Panc1 (cell line): Measurements from ENCODE around the gene SLC16A3. TPM values are rescaled to one million over a fixed set of nuclear protein-coding genes. Genes with fewer than 3 reads are reported as not detected.
"Not testable (repeated sequence)": the region's sequence is repeated elsewhere in the genome, so short reads cannot be mapped to it uniquely, and the experiment has no call there.

Experiments used
- ATAC-seq: fragments of 200-7000 bp; cut with Tn5 transposase; 2 replicates; pipeline ENCODE4 v1.9.1; 2020; ENCODE audit warnings: mild to moderate bottlenecking, moderate library complexity
- BruUV-seq: library from RNA; stranded (reverse); fragments of 400-500 nt; replicated peaks from 2 replicates; lab custom pipeline; 2021; lab: Mats Ljungman, UMichigan
- CTCF ChIA-PET: fragments of 300-600 bp; sonication (Branson Sonifier 250); formaldehyde crosslinking; loops from one replicate; lab custom pipeline; 2022; ENCODE audit warnings: antibody characterized with exemption; lab: Charles Lee
- POLR2A ChIA-PET: fragments of 300-600 bp; sonication (Branson Sonifier 250); formaldehyde crosslinking; loops from one replicate; lab custom pipeline; 2022; ENCODE audit warnings: antibody characterized with exemption; lab: Charles Lee
- DNase-seq: peaks from one replicate; pipeline ENCODE4 v3.0.0-alpha.2; 2010; ENCODE audit warnings: low read depth, low spot score
- H3K27ac ChIP-seq: 2 replicates; pipeline ENCODE4 v1.5.1; 2011; ENCODE audit warnings: mild to moderate bottlenecking, low read length, inconsistent platforms
- H3K27me3 ChIP-seq: fragments of 200-500 bp; sonication (Bioruptor generic); 2 replicates; pipeline ENCODE4 v1.6.0; 2014; ENCODE audit warnings: low read length, inconsistent platforms; ENCODE audit not compliant: control insufficient read depth, insufficient read depth
- H3K36me3 ChIP-seq: fragments of 200-500 bp; sonication (Bioruptor generic); 2 replicates; pipeline ENCODE4 v1.5.1; 2014; ENCODE audit warnings: inconsistent platforms, mild to moderate bottlenecking, low read length, moderate library complexity; ENCODE audit not compliant: control insufficient read depth, insufficient read depth
- H3K4me1 ChIP-seq: 2 replicates; pipeline ENCODE4 v1.5.1; 2011; ENCODE audit warnings: inconsistent platforms, mild to moderate bottlenecking, low read length, moderate library complexity; ENCODE audit not compliant: control insufficient read depth, insufficient read depth
- H3K4me3 ChIP-seq, 2 experiments: 2 replicates each; pipeline ENCODE4 v1.5.1; 2011 to 2012; ENCODE audit warnings: low read depth in 2 of 2, low read length in 2 of 2, mild to moderate bottlenecking in 2 of 2, inconsistent platforms in 1 of 2, moderate library complexity in 1 of 2
- H3K9me3 ChIP-seq: fragments of 200-500 bp; sonication (Bioruptor generic); 2 replicates; pipeline ENCODE4 v1.5.1; 2014; ENCODE audit warnings: low read depth, mild to moderate bottlenecking, inconsistent platforms, low read length, moderate library complexity; ENCODE audit not compliant: control insufficient read depth, insufficient read depth
- CTCF ChIP-seq: fragments of 450-650 bp; IDR thresholded peaks from 2 replicates; pipeline ENCODE4 v1.5.1; 2017; ENCODE audit warnings: mild to moderate bottlenecking
- POLR2AphosphoS5 ChIP-seq: IDR thresholded peaks from 2 replicates; pipeline ENCODE4 v1.6.1; 2012; ENCODE audit warnings: mild to moderate bottlenecking, low read depth, low read length, moderate library complexity
- SIN3A ChIP-seq: IDR thresholded peaks from 2 replicates; pipeline ENCODE4 v1.6.1; 2012; ENCODE audit warnings: low read depth, mild to moderate bottlenecking, low read length, moderate library complexity, borderline replicate concordance; ENCODE audit not compliant: insufficient read depth
- TCF7L2 ChIP-seq: IDR thresholded peaks from 2 replicates; pipeline ENCODE4 v1.6.1; 2011; ENCODE audit warnings: mild to moderate bottlenecking, low read depth, low read length, inconsistent platforms
- in situ Hi-C: cut with HindIII; loops from 2 replicates; pipeline ENCODE4 v1.10.0; 2016; ENCODE audit warnings: low sequenced_read_pairs, low pct_unique_long_range_greater_than_20kb
- intact Hi-C: fragments of 100-400 bp; cut with micrococcal nuclease; formaldehyde crosslinking; loops from one replicate; pipeline ENCODE4 v1.10.0; 2022; ENCODE audit not compliant: unreplicated experiment
- total RNA-seq: library from RNA; stranded (reverse); gene quantifications from one replicate; pipeline ENCODE4 v1.2.1, GENCODE V29; 2021; ENCODE audit not compliant: unreplicated experiment
- TF ChIP-seq, protein P1 (sequence below), 2 experiments: IDR thresholded peaks; 2 replicates each; pipeline ENCODE4 v1.6.1; 2011 to 2012; ENCODE audit warnings: low read depth in 2 of 2, control low read depth in 1 of 2, low read length in 1 of 2, mild to moderate bottlenecking in 1 of 2, moderate library complexity in 1 of 2; ENCODE audit not compliant: insufficient read depth in 1 of 2

SLC16A3 gene
- total RNA-seq, 1 experiment from 2014 or later = 581 TPM

DNA sequence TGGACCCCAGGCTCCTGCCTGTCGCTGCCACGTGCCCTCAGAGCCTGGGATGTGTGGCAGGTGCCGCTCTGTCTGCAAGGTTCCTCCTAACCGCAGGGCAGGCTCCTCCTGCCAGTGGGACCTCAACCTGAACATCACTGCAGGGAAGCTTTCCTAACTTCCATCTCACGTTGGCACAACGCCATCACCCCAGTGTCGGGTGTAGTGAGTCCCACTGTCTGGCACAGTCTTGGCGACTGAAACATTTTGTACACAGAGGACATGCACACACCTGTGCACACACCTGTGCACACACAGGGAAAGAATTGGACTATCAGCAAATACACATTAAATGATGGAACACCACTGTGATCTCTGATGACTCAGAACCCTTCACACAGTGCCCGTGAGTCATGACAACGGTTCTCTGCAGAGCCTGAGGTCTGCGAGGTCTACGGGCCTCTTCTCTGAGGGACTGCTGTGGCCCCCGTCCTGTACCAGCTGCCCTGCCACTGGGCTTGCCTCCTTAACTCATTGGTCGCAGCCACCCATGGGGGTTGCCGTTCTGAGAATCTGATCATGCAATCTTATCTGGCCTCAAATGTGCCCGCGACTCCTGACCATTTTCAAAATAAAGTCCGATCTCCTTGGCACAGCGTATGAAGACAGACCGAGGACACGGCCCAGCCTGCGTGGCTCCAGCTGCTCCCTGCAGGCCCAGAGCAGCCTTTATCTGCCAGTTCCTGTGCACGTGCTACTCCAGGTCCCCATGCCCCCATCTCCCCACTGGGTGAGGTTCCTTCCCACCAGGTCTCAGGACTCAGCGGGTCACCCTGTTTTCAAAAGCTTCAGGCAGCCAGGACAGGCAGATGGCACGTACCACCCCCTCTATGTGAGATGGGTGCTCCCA, 23.8 kb upstream of the SLC16A3 start:
- TF ChIP-seq POLR2AphosphoS5 (peak; percentile 77), TCF7L2 (peak; percentile 52; the same call in 1 of the 2 replicates)
- TF ChIP-seq, protein P1, sequence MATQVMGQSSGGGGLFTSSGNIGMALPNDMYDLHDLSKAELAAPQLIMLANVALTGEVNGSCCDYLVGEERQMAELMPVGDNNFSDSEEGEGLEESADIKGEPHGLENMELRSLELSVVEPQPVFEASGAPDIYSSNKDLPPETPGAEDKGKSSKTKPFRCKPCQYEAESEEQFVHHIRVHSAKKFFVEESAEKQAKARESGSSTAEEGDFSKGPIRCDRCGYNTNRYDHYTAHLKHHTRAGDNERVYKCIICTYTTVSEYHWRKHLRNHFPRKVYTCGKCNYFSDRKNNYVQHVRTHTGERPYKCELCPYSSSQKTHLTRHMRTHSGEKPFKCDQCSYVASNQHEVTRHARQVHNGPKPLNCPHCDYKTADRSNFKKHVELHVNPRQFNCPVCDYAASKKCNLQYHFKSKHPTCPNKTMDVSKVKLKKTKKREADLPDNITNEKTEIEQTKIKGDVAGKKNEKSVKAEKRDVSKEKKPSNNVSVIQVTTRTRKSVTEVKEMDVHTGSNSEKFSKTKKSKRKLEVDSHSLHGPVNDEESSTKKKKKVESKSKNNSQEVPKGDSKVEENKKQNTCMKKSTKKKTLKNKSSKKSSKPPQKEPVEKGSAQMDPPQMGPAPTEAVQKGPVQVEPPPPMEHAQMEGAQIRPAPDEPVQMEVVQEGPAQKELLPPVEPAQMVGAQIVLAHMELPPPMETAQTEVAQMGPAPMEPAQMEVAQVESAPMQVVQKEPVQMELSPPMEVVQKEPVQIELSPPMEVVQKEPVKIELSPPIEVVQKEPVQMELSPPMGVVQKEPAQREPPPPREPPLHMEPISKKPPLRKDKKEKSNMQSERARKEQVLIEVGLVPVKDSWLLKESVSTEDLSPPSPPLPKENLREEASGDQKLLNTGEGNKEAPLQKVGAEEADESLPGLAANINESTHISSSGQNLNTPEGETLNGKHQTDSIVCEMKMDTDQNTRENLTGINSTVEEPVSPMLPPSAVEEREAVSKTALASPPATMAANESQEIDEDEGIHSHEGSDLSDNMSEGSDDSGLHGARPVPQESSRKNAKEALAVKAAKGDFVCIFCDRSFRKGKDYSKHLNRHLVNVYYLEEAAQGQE (IDR thresholded peaks at IDR 0.05; ENCODE audit: insufficient read depth in 1 of 2, low read depth in 2 of 2, low read length in 1 of 2) = no peak
- Histone ChIP-seq H3K27ac (peak overlapping the region; percentile 95), H3K9me3 (no peaks in the 10 kb centered on the region), H3K4me3 (0 out of 4 replicates have a peak overlapping the region, but pooled peaks of 1 of the 2 experiments have one; percentile 15), H3K4me1 (peaks cover 41% of the 10 kb centered on the region), H3K27me3 (no peaks in the 10 kb centered on the region), H3K36me3 (no peaks in the 10 kb centered on the region)
- in situ Hi-C loops (no loop called here), intact Hi-C loops (no loop called here)
- BruUV-seq = no TSS peak
- ATAC-seq (peak; percentile 91), DNase-seq (peak; percentile 63)
- POLR2A ChIA-PET = interaction anchor here (0.7 kb wide), 2 partner anchors 9 to 31 kb away, joined by 5 to 7 read pairs; no protein-coding TSS in a partner anchor
- CTCF ChIA-PET = interaction anchor here (0.6 to 1.3 kb wide), 3 partner anchors 37 to 59 kb away, joined by 3 read pairs; no protein-coding TSS in a partner anchor

DNA sequence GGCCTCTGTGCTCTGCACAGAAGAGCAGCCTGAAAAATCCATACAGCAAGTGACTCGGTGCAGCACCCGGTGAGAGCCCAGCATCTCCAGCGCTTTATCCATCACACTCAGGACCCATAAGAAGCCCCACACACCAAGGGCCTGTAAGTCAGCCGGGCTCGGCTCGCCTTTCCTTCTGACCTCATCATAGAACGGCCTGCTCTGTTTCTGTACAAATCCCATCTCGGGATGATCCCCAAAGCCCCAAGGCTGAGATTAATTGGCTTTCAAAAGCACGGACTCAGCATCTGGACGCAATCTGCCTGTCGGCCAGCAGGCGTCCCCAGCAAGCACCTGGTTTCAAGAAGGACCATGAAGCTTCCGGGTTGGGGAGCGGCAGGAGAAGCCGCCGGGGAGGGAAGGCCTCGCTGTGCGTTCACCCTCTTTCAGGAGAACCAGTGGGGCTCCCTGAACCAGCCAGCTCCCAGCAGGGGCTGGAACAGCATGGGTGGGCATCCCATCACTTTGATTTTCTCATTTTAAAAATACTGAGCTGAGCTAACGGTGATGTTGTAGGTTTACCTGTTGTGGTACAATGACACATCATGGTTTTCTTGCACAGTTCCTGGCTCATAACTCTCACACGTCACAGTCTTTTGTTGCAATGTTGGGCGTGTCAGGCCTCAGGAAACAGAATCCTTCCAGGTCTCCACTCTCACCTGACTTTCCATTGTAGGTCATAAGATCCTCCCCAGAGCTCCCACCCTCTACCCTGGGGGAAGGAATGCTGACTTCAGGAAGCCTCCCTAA, 22.9 kb upstream of the SLC16A3 start:
- Histone ChIP-seq H3K36me3 (no peaks in the 10 kb centered on the region), H3K27ac (peak overlapping the region; percentile 95), H3K4me1 (peaks cover 41% of the 10 kb centered on the region), H3K9me3 (no peaks in the 10 kb centered on the region), H3K4me3 (peak overlapping the region in 1 of 2 experiments; percentile 16; a peak in 1 of 4 replicates), H3K27me3 (no peaks in the 10 kb centered on the region)
- DNase-seq = peak; percentile 75
- ChIA-PET POLR2A (interaction anchor here (0.6 to 0.7 kb wide), 4 partner anchors 7 to 91 kb away, joined by 3 to 7 read pairs (median 6); no protein-coding TSS in a partner anchor), CTCF (interaction anchor here (0.6 to 1.3 kb wide), 6 partner anchors 23 to 100 kb away, joined by 3 to 12 read pairs (median 6); partner anchors contain the start of gene SLC16A3)
- in situ Hi-C loops = no loop called here
- BruUV-seq = no TSS peak
- ATAC-seq = peak; percentile 81
- intact Hi-C loops = no loop called here
- TF ChIP-seq CTCF = peak; percentile 97
- TF ChIP-seq, protein P1 (IDR thresholded peaks at IDR 0.05; ENCODE audit: insufficient read depth in 1 of 2, low read depth in 2 of 2, low read length in 1 of 2) = no peak
- no peak for TF ChIP-seq TCF7L2
- peak; percentile 82 for TF ChIP-seq POLR2AphosphoS5
- TF ChIP-seq SIN3A = 0 out of 2 replicates have a peak, but pooled peaks have one; percentile 48

DNA sequence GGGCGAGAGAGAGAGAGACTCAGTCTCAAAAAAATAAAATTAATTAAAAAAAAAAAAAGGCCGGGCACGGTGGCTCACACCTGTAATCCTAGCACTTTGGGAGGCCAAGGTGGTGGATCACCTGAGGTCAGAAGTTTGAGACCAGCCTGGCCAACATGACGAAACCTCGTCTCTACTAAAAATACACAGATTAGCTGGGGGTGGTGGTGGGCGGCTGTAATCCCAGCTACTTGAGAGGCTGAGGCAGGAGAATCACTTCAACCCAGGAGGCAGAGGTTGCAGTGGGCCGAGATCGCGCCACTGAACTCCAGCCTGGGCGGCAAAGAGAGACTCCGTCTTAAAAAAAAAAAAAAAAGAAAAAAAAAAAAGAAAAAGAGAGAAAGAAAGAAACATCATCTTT, 18.2 kb upstream of the SLC16A3 start:
- H3K9me3 ChIP-seq, POLR2A ChIA-PET, CTCF ChIA-PET, BruUV-seq, intact Hi-C loops, H3K36me3 ChIP-seq, H3K4me3 ChIP-seq, DNase-seq, H3K27ac ChIP-seq, ATAC-seq, in situ Hi-C loops, H3K27me3 ChIP-seq: not testable (repeated sequence)
- H3K4me1 ChIP-seq = peaks cover 37% of the 10 kb centered on the region
